ENCODE measurements around the gene TMEM63C.

GRCh38 chr14:77275041-77275580, 93.5 kb downstream of the TMEM63C start:
- TF ChIP-seq CTCF (IDR thresholded peaks at IDR 0.05) (no peak), EP300 (IDR thresholded peaks at IDR 0.05) (no peak)
